Fibroblast of the aortic adventitia (primary cell): ENCODE measurements around the gene MED8. TPM values are rescaled to one million over a fixed set of nuclear protein-coding genes. Genes with fewer than 3 reads are reported as not detected.

Experiments
- DNase-seq: peaks from one replicate; pipeline ENCODE4 v3.0.0-alpha.2; 2010; ENCODE audit warnings: low read depth
- H3K4me3 ChIP-seq: 2 replicates; pipeline ENCODE4 v1.5.1; 2011; ENCODE audit warnings: low read depth, mild to moderate bottlenecking, control low read depth, low read length, moderate library complexity
- total RNA-seq: library from RNA; depleted of rRNA; stranded (reverse); fragments of >200 nt; gene quantifications from 2 replicates; pipeline ENCODE4 v1.2.3, GENCODE V29; 2012; ENCODE audit warnings: low replicate concordance
- TF ChIP-seq, protein P1 (sequence below): IDR thresholded peaks from 2 replicates; pipeline ENCODE4 v1.5.1; 2011; ENCODE audit warnings: mild to moderate bottlenecking, low read length, control low read depth, inconsistent platforms; ENCODE audit not compliant: insufficient read depth

The MED8 gene
- total RNA-seq, 1 donor: 43.1 TPM

DNA sequence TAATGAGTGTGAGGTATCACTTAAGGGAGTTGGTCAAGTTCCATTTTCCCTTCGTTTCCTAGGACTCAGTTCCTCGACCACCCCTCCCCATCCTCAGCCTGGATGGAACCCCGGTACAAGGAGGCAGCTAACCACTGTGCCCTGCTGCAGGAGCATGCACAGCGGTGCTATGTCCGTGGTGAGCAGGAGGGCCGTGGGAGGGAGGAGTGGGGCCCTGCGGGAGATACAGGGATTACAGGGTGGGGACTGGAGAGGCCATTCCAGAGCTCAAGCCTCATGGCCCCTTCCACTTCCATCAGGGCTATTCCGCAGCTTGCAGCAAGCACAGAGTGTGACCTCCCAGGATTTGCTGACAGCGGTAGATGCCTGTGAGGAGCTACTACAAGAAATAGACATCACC, 38.3 kb upstream of the MED8 start:
- no peak for DNase-seq
- no peak overlapping the region for H3K4me3 ChIP-seq
- TF ChIP-seq, protein P1, sequence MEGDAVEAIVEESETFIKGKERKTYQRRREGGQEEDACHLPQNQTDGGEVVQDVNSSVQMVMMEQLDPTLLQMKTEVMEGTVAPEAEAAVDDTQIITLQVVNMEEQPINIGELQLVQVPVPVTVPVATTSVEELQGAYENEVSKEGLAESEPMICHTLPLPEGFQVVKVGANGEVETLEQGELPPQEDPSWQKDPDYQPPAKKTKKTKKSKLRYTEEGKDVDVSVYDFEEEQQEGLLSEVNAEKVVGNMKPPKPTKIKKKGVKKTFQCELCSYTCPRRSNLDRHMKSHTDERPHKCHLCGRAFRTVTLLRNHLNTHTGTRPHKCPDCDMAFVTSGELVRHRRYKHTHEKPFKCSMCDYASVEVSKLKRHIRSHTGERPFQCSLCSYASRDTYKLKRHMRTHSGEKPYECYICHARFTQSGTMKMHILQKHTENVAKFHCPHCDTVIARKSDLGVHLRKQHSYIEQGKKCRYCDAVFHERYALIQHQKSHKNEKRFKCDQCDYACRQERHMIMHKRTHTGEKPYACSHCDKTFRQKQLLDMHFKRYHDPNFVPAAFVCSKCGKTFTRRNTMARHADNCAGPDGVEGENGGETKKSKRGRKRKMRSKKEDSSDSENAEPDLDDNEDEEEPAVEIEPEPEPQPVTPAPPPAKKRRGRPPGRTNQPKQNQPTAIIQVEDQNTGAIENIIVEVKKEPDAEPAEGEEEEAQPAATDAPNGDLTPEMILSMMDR: no peak

DNA sequence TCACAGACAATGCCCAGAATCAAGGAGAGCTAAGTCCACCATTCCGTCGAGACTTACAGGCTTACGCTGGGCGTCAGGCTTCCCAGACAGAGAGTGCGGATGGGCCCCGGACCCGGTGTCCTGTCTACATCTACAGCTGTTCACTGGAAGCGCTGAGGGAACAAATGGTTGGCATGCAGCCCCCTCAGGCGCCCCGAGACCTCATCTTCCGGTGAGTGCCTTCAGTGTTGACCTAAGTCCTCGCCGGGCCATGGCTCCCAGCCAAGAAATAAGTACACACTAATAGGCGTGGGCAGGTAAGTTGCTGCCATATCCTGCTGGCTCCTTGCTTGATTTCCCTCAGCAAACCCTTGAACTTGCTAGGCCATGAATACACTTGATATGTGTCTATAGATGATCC, 37.9 kb upstream of the MED8 start:
- no peak for DNase-seq
- no peak overlapping the region for H3K4me3 ChIP-seq
- TF ChIP-seq, protein P1: no peak

DNA sequence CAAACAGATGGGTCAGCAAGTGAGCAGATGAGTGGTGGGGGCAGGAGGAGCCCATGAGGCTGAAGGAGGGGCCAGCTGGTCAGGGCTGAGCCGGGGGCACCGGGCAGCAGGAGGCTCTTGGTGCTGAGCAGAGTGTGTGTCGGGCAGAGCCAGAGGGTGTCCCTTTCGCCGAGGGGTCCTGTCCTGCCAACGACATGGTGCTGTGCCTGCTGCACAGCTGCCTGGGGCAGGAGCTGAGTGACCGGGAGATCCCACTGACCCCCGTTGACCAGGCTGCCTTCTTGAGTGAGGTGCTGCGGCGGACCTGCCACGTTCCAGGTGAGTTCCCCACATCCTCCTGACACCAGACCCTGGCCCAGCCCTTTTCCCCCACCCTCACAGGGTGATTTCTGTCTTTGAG, 36.6 kb upstream of the MED8 start:
- TF ChIP-seq, protein P1: no peak
- H3K4me3 ChIP-seq: no peak overlapping the region
- no peak for DNase-seq

DNA sequence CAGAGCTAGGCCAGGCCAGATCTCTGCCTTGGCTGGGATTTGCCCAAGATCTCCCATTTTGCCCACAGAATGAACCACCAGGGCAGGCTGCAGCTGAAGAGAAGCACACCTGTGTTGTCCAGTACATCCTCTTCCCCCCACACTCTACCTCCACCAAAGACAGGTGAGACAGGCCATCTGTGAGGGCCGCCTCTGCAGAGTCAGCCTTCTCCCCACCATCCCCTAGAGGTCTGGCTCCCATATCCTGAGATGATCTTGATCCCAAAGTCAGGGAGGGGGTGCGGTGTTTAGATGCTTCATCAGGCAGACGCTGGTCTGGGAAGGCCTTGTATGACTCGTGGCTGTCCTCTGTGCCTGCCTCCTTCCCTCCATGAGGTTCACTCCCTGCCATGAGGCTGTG, 35.4 kb upstream of the MED8 start:
- H3K4me3 ChIP-seq: no peak overlapping the region
- TF ChIP-seq, protein P1: no peak
- DNase-seq: no peak

DNA sequence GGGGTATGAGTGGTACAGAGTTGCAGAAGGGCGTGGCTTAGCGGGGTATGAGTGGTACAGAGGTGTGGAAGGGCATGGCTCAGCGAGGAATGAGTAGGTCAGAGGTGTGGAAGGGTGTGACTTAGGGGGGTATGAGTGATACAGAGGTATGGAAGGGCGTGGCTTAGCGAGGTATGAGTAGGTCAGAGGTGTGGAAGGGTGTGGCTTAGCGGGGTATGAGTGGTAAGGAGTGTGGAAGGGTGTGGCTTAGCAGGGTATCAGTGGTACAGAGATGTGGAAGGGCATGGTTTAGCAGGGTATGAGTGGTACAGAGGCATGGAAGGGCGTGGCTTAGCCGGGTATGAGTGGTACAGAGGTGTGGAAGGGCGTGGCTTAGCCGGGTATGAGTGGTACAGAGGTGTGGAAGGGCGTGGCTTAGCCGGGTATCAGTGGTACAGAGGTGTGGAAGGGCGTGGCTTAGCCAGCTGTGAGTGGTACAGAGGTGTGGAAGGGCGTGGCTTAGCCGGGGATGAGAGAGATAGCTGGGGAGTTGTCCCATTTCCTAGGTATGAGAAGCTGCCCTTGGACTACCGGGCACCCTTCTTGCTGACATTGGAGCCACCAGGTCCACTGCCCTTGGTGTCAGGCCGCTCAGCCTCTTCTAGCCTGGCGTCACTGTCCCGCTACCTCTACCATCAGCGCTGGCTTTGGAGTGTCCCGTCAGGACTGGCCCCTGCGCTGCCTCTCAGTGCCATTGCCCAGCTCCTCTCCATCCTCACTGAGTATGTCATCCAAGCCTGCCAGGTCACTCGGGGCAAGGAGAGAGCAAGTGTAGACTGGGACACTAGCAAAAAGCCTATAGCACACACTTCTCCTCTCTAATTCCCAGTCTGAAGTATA, 34.3 kb upstream of the MED8 start:
- H3K4me3 ChIP-seq: no peak overlapping the region
- DNase-seq: no peak
- TF ChIP-seq, protein P1: no peak

DNA sequence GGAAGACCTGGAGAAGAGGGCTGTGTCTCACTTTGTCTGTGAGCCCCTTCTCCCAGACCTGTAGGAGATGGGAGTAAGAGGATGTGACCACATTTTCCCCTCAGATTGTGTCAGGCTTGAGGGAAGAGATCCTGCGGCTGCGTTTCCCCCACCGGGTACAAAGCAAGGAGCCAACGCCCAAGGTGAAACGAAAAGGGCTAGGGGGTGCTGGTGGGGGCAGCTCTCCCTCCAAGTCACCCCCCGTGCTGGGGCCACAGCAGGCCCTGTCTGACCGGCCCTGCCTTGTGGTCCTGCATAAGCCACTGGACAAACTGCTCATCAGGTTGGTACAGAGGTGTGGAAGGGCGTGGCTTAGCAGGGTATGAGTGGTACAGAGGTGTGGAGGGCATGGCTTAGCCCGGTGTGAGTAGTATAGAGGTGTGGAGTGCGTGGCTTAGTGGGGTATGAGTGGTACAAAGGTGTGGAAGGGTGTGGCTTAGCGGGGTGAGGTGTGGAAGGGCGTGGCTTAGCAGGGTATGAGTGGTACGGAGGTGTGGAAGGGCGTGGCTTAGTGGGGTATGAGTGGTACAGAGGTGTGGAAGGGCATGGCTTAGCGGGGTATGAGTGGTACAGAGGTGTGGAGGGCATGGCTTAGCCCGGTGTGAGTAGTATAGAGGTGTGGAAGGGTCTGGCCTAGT, 33.5 kb upstream of the MED8 start:
- TF ChIP-seq, protein P1: no peak
- H3K4me3 ChIP-seq: no peak overlapping the region
- DNase-seq: no peak
